ENCODE results near the gene VMAC.

VMAC gene

DNA sequence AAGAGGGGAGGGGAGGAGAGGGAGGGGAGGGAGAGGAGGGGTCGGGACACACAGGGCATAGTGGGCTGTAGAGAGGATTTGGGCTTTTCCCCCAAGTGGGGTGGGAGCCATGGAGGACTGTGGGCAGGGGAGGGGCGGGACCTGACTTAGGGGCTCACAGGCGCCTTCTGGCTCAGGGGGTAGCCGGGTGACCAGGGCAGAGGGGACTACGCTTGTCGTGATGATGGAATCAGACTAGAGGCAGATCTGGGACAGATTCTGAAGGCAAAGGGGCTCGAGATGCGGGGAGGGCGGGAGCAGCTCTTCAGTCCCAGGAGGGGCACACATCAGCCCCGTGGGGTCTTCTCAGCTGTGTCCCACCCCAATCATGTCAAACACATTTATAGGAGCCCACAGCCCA, 14.6 kb upstream of the VMAC start:
- H3K4me3 ChIP-seq (ENCODE audit: low read depth, low read length) = no peak overlapping the region
- TF ChIP-seq, protein P1, sequence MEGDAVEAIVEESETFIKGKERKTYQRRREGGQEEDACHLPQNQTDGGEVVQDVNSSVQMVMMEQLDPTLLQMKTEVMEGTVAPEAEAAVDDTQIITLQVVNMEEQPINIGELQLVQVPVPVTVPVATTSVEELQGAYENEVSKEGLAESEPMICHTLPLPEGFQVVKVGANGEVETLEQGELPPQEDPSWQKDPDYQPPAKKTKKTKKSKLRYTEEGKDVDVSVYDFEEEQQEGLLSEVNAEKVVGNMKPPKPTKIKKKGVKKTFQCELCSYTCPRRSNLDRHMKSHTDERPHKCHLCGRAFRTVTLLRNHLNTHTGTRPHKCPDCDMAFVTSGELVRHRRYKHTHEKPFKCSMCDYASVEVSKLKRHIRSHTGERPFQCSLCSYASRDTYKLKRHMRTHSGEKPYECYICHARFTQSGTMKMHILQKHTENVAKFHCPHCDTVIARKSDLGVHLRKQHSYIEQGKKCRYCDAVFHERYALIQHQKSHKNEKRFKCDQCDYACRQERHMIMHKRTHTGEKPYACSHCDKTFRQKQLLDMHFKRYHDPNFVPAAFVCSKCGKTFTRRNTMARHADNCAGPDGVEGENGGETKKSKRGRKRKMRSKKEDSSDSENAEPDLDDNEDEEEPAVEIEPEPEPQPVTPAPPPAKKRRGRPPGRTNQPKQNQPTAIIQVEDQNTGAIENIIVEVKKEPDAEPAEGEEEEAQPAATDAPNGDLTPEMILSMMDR (IDR thresholded peaks at IDR 0.05; ENCODE audit: low read depth, low read length) = no peak

DNA sequence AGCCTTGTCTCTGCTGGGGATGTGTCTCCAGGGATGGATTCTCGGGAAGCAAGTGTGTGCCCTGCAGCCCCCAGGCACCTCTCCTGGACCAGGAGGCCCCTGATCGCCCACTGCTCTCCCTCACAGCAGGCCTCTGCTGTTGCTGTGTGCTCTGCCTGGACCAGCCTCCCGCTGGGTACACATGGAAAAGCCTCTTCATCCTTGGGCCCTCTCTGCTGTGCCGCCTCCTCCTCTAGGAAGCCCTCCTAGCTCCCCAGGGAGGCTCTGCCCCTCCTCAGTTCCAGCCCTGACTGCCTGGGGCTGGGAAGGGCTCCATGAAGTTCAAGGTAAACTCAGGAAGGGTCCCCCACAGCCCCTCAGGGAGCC, 13.1 kb upstream of the VMAC start:
- TF ChIP-seq, protein P1 (IDR thresholded peaks at IDR 0.05; ENCODE audit: low read depth, low read length) = no peak
- H3K4me3 ChIP-seq (ENCODE audit: low read depth, low read length) = no peak overlapping the region

DNA sequence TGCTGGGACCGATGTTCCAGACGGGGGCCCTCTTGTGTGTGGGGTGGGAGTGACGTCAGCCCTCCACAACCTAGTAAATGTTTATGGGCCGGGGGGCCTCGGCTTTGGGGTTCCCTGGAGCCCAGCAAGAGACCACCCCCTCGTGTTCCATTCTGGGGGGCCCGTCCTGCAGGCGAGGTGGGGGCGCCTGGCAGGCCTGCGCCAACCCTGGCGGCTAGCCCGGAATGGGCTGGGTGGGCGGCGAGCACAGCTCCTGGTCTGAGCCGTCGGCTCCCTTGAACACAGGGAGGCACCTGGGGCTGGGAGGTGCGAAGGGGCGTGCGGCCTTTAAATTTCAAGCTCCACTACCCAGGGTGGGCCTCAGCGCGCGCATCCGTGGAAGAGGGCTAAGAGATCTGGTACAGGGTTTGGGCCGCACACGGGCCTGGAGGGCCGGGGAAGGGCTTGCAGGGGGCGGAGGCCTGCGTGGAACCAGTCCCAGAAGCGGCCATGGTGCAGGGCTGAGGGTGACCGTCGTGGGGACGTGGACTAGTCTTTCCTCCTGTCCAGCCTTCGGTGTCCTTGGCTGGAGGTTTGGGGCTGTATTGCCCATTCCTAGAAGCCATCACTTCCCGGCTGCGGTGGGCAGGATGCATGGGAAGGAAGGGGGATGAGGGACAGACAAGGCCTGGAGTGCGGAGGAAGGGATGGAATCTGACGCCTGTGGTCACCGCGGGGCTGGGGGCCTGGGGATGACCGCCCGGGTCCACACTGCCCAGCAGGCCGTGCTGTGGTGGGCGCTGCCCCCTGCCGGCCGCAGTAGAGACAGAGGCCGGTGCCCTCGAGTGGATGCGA, 12.5 kb upstream of the VMAC start:
- no peak overlapping the region for H3K4me3 ChIP-seq (ENCODE audit: low read depth, low read length)
- TF ChIP-seq, protein P1 (IDR thresholded peaks at IDR 0.05; ENCODE audit: low read depth, low read length) = peak; percentile 74

GRCh38 chr19:5892772-5893275, 11.8 kb upstream of the VMAC start:
- H3K4me3 ChIP-seq (ENCODE audit: low read depth, low read length) = no peak overlapping the region

GRCh38 chr19:5893296-5893903, 11.3 kb upstream of the VMAC start:
- TF ChIP-seq, protein P1 (IDR thresholded peaks at IDR 0.05; ENCODE audit: low read depth, low read length) = no peak
- H3K4me3 ChIP-seq (ENCODE audit: low read depth, low read length) = no peak overlapping the region

More at GRCh38 chr19:5892772-5893275, 11.8 kb upstream of the VMAC start:
- TF ChIP-seq, protein P1 (IDR thresholded peaks at IDR 0.05; ENCODE audit: low read depth, low read length) = no peak

GRCh38 chr19:5893907-5894703, 10.6 kb upstream of the VMAC start:
- TF ChIP-seq, protein P1 (IDR thresholded peaks at IDR 0.05; ENCODE audit: low read depth, low read length) = no peak

More at GRCh38 chr19:5893907-5894703, 10.6 kb upstream of the VMAC start:
- no peak overlapping the region for H3K4me3 ChIP-seq (ENCODE audit: low read depth, low read length)

All from WI38 (cell line).